ENCODE measurements around the gene ILF3. TPM values are rescaled to one million over a fixed set of nuclear protein-coding genes. Genes with fewer than 3 reads are reported as not detected.

The ILF3 gene
- total RNA-seq, 1 donor from 2014 or later = 509 TPM

- Mint-ChIP-seq H3K36me3 (ENCODE audit: low read depth) (peaks cover 42% of the 10 kb centered on the region), H3K9me3 (peaks cover 12% of the 10 kb centered on the region), H3K4me3 (ENCODE audit: low read depth) (no peak overlapping the region), H3K4me1 (ENCODE audit: low read depth) (peaks cover 25% of the 10 kb centered on the region), H3K27ac (no peak overlapping the region), H3K27me3 (ENCODE audit: low read depth) (no peaks in the 10 kb centered on the region)
- intact Hi-C loops (cut with micrococcal nuclease) = no loop called here
- no peak for DNase-seq (ENCODE audit: low spot score)
Observed at GRCh38 chr19:10736916-10737551, 82.9 kb downstream of the ILF3 start.

GRCh38 chr19:10737722-10738121, 83.6 kb downstream of the ILF3 start:
- peaks cover 46% of the 10 kb centered on the region for H3K36me3 Mint-ChIP-seq (ENCODE audit: low read depth)
- peaks cover 12% of the 10 kb centered on the region for H3K9me3 Mint-ChIP-seq
- no peak for DNase-seq (ENCODE audit: low spot score)
- H3K4me3 Mint-ChIP-seq (ENCODE audit: low read depth) = no peak overlapping the region
- intact Hi-C loops (cut with micrococcal nuclease) = no loop called here
- no peaks in the 10 kb centered on the region for H3K27me3 Mint-ChIP-seq (ENCODE audit: low read depth)
- peaks cover 27% of the 10 kb centered on the region for H3K4me1 Mint-ChIP-seq (ENCODE audit: low read depth)
- H3K27ac Mint-ChIP-seq = no peak overlapping the region

DNA sequence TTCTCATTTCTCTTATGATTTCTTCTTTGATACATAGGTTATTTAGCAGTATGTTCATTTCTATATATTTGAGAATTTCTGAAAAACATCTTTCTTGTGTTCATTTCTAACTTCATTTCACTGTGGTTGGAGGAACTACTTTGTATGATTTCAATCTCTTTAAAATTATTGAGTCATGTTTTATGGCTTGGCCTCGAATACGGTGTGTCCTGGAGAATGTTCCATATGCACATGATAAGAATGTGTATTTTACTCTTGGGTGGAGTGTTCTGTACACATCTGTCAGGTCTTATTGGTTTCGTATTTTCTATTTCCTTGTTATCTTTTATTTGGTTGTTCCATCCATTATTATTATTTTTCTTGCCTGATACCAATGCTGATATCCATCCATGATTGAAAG, 86.7 kb downstream of the ILF3 start:
- peaks cover 46% of the 10 kb centered on the region for H3K36me3 Mint-ChIP-seq (ENCODE audit: low read depth)
- no peak for DNase-seq (ENCODE audit: low spot score)
- H3K9me3 Mint-ChIP-seq = peaks cover 12% of the 10 kb centered on the region
- no peak overlapping the region for H3K4me3 Mint-ChIP-seq (ENCODE audit: low read depth)
- no peak overlapping the region for H3K27ac Mint-ChIP-seq
- H3K4me1 Mint-ChIP-seq (ENCODE audit: low read depth) = peaks cover 30% of the 10 kb centered on the region
- H3K27me3 Mint-ChIP-seq (ENCODE audit: low read depth) = no peaks in the 10 kb centered on the region
- intact Hi-C loops (cut with micrococcal nuclease) = no loop called here

Other genes with a start within 250 kb of the ILF3 start
- 105 TPM in 2 replicates for gene PDE4A, start 233.8 kb upstream of the ILF3 start, total RNA-seq
- gene KEAP1, start 151.0 kb upstream of the ILF3 start, total RNA-seq = 75.2 and 76.1 TPM in 2 replicates
- gene S1PR5, start 136.9 kb upstream of the ILF3 start, total RNA-seq = 0.23 TPM in 1 of 2 replicates, not detected in the other
- 34.1 and 37.2 TPM in 2 replicates for gene ATG4D, start 110.4 kb upstream of the ILF3 start, total RNA-seq
- 66.7 and 69.5 TPM in 2 replicates for gene KRI1, start 88.3 kb upstream of the ILF3 start, total RNA-seq
- gene CDKN2D, start 85.4 kb upstream of the ILF3 start, total RNA-seq = 45.9 and 46.9 TPM in 2 replicates
- gene AP1M2, start 67.0 kb upstream of the ILF3 start, total RNA-seq = not detected in 2 replicates
- 83.0 and 87.4 TPM in 2 replicates for gene SLC44A2, start 28.8 kb upstream of the ILF3 start, total RNA-seq
- gene QTRT1, start 47.1 kb downstream of the ILF3 start, total RNA-seq = 67.2 and 75.0 TPM in 2 replicates
- 185 and 198 TPM in 2 replicates for gene DNM2, start 63.7 kb downstream of the ILF3 start, total RNA-seq
- gene TMED1, start 181.9 kb downstream of the ILF3 start, total RNA-seq = 16.7 and 17.9 TPM in 2 replicates
- gene C19orf38, start 194.1 kb downstream of the ILF3 start, total RNA-seq = 3.9 and 4.3 TPM in 2 replicates
- 87.5 and 89.3 TPM in 2 replicates for gene CARM1, start 217.2 kb downstream of the ILF3 start, total RNA-seq

Data from activated T-helper 2 cell treated with anti-CD3 and anti-CD28 coated beads, Interferon-gamma antibody, Interleukin-2, Interleukin-4, amounts not matched to agents 10 μg/mL and 5 μg/mL and 100 μg/mL, durations not matched to agents 14 hours and 24 hours and 36 hours (primary cell).